HG03469 (cell line): ENCODE results near the gene TSPAN18.

ENCODE experiments used
- ATAC-seq: cut with Tn5 transposase; IDR thresholded peaks from one replicate; pipeline ENCODE4 v1.9.1; 2021; ENCODE audit warnings: mild to moderate bottlenecking, moderate library complexity, moderate number of reproducible peaks; ENCODE audit not compliant: unreplicated experiment

TSPAN18 gene

DNA sequence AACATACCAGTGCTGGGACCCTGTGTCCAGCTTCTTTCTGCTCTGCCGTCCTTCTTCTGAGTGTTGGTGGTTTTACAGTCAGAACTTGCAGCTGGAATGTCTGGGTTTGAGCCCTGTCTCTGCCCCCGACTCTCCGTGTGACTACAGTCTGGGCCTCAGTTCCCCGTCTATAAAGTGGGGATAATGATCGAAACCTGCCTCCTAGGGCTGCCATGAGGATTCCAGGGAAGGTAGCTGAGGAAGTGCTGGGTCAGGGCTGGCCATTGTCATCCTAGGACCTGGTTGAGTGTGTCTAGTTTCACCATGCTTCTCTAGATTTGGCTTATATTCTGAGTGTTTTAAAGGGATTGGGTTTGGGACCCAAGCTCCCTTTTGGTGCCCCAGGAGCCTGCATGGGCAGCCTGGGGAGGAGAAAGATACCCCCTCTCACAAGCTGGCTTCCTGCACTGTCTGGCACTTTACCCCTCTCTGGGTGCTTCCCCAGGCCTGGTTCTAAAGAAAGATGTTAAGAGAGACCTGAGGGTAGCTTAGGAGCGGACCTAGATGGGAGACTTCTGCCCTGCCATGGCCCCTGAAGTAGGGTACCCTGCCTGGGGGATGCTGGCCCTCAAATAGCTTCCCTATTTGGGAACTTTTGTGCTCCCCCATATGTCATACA, 49.9 kb downstream of the TSPAN18 start:
- no peak for ATAC-seq

DNA sequence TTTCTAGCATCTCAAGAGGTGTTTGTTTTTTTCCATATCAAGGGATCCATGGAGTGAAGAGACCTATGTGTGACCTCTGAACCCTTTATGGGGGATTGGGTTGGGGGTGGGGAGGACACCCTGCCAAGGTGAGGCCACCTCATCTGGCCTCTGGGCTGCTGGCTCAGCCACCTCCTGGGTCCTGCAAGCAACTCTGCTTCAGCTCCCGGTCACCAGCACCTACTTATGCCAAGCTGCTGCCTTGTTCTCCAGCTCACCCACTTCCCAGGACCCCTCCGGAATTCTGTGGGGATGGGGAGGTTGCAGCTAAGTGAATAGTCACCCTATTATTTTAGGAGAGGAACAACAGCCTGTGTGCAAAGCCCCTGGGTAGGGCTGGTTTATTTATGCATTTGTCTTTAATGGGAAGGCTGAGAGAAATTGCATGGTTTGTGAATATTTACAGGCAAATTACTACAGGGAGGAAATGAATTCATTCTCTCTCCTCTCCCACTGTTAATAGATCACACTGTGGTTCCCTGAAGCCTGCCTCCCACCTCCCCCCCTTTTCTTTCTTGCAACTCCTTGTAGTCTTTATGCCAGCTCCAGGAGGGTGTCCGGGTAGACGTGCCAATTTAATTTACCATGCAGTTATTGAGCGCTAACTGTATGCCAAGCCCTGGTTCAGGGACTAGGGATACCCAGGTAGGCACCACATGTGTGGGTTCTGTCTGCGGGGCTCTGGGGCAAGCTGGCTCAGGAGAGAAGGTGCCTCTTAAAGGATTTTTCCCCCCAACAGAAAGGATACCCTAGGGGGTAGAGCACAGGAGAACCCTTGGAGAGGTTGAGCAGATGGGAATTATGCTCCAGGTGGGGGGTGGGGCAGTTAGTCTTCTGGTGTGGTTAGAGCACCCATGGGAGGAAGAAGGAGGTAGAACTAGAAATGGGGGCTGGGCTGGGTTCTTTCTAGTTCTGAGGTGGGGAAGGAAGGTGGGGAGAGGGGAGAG, 50.7 kb downstream of the TSPAN18 start:
- no peak for ATAC-seq

DNA sequence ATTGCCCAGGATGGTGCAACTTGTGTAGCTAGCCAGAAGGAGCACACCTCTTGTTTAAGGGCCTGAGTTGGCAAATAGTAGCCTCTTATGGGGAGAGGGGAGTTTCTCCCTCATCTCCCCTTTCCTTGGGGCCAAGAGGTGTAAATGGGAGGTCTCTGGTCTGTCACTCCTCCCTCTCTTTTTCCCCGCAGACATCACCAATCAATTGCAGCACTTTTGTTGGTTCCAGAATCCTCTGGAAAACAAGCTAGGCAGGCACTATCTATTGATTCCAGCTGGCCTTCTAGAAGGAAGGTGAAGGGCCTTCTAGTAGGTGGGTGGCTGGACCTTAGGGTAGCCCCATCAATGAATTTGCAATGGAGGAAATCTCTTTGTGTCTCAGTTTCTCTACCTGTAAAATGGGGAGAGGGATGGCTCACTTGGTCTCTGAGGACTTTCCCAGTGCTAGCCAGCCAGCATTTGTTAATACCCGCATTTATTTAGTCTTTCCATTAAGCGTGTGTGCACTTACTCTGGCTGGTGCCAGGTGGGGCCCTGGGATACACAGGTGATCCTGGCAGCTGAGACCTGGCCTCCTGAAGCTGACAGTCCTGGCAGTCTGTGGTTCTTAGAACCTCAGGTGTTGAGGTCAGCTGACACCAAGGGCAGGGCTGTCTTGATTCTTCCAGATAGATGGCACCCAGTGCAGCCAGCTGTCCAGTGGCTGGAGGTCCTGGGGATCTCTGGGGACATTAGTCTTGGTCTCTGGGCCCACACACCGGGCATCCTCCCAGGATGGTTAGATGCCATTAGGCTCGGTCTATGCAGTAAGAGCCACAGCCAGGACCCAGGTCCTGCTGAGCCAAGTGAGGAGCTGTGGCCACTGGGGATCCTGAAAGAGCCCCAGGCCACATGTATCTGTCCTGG, 51.7 kb downstream of the TSPAN18 start:
- no peak for ATAC-seq

DNA sequence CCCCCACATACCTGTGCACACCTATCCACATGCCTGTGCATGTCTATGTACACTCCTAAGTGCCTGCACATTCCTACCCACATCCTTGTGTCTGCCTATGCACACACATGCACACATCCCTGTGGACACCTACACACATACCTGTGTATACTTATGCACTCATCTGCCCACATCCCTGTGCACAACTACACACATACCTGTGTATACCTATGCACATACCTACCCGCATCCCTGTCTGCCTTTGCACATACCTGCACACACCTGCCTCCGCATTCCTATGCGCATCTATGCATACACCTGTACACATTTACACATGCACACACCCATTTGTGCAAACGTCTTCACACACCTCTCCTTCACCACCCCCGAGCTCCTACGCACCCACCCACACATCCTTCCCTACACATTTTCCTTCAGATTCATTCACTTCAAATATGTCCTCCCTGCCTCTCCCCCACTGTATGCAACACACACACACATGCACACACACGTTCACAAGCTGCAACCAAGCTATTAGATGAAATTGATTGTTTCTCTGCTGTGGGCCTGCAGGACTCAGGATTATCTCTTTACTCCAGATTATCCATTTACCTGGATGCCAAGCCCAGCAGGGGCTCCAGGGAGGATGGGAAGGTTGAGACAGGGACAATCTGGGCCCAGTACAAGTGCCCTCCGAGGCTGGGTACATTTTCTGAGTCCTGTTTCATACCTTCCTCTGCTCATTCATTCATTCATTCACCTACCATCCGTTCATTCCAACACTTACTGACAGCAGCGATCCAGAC, 53.2 kb downstream of the TSPAN18 start:
- ATAC-seq: no peak

DNA sequence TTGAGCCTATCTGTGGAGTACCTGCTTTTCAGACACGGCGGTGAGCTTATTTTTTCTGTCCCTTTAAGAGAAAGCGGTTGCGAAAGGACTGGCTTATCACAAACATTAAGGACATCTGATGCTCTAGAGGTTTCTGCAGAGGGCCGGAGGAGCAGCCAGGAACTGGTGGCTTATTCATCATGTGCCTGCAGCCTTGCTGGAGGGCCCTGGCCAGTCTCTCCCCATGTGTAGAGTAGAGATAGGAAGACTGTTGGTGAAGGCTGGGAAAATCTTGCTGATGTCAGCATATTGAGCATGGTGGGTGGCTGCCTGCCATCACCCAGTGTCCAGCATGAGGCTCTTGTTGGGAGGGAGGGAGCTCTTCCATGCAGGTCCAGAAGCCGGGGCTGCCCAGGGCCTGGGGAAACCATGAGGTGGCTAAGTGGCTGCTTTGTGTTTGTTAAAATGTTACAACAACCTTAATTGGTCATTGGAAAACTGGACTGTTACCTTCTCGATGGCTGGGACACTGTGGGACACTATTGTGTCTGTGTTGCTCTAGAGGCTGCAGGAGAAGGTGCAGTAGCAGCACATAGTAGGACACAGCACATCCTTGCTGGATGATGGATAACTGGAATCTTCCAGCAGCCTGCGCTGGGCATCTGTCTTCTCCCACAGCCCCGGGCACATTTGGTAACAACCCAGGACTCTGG, 54.3 kb downstream of the TSPAN18 start:
- ATAC-seq: no peak

GRCh38 chr11:44781655-44782054, 54.9 kb downstream of the TSPAN18 start:
- no peak for ATAC-seq

DNA sequence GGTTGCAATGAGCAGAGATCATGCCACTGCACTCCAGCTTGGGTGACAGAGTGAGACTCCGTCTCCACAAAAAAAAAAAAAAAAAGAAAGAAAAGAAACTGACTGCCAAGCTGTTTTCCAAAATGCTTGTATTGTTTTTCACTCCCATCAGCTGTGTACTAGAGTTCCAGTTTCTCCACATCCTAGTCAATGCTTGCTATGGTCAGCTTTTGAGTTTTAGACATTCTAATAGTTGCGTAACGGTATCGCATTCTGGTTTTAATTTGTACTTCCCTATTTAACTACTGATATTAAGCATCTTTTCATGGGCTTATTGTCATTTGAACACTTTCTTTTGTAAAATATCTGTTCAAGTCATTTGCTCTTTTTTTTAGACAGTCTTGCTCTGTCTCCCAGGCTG, 55.7 kb downstream of the TSPAN18 start:
- ATAC-seq: no peak

GRCh38 chr11:44784436-44784760, 57.6 kb downstream of the TSPAN18 start:
- ATAC-seq: no peak

DNA sequence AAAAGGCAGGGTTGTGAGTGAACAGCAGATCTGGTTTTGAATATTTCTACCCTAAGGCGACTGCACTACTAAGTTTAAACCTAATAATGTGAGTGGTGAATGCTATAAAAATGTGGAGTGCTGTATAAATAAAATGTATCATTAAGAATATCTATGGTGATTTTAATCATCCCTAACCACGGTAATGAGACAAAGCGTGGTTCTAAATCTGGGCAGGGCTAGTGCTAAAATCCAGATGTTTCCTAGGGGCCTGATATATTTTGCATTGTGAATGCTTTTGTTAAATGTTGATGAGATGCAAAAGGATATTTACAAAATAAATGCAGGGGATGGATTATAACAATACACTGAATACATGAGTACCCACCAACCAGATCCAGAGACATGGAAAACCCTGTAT, 58.1 kb downstream of the TSPAN18 start:
- ATAC-seq: no peak

GRCh38 chr11:44785856-44786607, 59.3 kb downstream of the TSPAN18 start:
- ATAC-seq: no peak

DNA sequence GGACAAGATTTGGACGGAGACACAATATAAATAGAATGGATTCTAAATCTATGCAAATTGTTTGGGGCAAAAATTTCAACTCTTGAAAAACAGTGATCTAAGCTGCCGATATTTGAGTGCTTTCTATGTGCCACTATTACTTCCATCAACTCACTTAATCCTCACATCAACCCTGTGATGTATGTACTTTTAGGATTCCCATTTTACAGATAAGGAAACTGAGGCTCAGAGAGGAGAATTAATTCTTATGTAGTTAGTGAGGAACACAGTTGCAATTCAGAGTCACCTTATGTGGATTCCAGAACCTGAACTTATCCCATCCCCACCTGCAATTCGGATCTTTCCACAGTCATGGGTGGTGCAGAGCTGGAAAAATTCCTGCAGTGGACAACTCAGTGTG, 60.3 kb downstream of the TSPAN18 start:
- ATAC-seq: no peak

- no peak for ATAC-seq
These were observed 61.2 kb downstream of the TSPAN18 start for GRCh38 chr11:44787981-44788380.

- no peak for ATAC-seq
These were observed 61.9 kb downstream of the TSPAN18 start for GRCh38 chr11:44788536-44789261.

- no peak for ATAC-seq
These were observed 62.7 kb downstream of the TSPAN18 start for GRCh38 chr11:44789496-44789895.

DNA sequence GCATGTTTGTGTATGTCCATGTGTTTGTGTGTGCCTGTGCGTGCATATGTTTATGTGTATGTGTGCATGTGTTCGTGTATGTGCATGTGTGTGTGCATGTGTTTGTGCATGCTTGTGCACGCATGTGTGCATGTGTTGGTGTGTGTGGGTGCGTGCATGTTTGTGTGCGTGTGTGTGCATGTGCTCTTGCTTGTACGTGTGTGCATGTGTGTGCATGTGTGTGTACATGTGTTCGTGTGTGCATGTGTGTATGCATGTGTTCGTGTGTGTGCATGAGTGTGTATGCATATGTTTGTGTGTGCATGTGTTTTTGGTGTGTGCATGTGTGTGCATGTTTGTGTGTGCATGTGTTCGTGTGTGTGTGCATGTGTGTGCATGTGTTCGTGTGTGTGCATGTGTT, 63.4 kb downstream of the TSPAN18 start:
- ATAC-seq: no peak

GRCh38 chr11:44791316-44791925, 64.7 kb downstream of the TSPAN18 start:
- ATAC-seq: no peak

DNA sequence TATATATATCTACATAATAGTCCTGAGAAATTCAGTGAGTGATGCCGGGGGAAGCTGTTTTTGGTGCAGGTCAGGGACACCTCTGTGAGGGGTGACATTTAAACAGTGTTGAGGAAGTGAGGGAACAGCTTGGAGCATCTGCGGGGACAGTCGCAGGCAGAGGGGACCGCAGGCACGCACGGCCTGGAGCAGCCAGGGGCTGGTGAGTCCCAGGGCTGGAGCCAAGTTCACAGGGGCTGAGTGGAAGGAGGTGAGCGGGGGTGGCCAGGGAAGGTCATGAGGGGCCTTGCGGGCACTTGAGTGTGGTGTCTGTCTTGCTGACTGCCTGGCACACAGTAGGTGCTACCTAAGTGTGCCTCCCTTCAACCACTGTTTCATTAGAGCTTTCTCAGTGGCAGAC, 65.4 kb downstream of the TSPAN18 start:
- ATAC-seq: no peak
